Vagina (tissue), 2 donors: ENCODE results near the gene SOX1.

ENCODE experiments used
- POLR2AphosphoS5 ChIP-seq, 2 donors: sonication (generic); formaldehyde crosslinking; IDR thresholded peaks; one replicate each; pipeline ENCODE4 v1.9.0; 2017; ENCODE audit warnings: antibody characterized with exemption in 2 of 2, mild to moderate bottlenecking in 2 of 2, low read depth in 1 of 2; ENCODE audit not compliant: insufficient read depth in 1 of 2
- TF ChIP-seq, protein P1 (sequence below), 3 experiments: fragments of 450-650 bp in 2 of 3; fragments of 200-600 bp in 1 of 3; sonication (generic) in 1 of 3; IDR thresholded peaks; one replicate each; pipeline ENCODE4 v1.5.1; 2017 to 2019; ENCODE audit warnings: antibody characterized with exemption in 3 of 3, mild to moderate bottlenecking in 2 of 3, moderate library complexity in 2 of 3

DNA sequence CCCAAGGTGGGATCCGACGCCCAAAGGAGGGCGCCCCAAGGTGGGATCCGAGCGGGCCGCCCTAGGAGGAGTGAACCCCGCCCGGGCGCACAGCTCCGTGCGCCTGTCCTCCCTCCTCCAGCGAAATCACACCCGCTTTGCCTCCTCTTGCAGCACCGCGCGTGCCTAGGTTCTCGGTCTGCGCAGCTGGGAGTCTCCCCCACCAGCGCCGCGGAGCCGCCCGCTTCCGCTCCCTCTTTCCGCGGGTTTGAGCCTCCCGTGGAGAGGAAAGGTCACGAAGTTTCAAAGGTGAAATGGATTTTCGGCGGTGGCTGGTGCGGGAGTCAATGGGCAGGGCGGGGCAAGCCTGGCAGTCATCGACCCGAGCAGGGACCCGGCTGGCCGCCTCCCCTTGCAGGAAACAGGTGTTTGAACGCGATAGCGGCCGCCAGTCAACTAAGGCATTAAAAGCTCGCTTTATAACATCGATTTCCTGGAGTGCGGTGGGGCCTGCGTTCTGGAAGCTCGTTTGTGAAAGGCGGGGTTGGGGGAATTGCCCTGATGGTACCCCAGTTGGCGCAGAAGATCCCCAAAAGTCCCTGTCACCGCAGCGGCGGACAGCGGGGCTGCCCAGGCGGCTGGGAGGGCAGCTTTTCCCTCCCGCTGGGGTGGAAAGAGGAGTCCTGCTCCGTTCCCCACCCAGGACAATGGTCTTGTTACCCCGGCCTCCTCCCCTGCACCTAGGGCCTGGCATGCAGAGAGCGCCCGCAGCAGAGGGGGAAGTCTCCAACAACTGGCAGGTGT, 9.0 kb upstream of the SOX1 start:
- TF ChIP-seq POLR2AphosphoS5 (IDR thresholded peaks at IDR 0.05; ENCODE audit: insufficient read depth in 1 of 2, low read depth in 1 of 2): no peak
- TF ChIP-seq, protein P1, sequence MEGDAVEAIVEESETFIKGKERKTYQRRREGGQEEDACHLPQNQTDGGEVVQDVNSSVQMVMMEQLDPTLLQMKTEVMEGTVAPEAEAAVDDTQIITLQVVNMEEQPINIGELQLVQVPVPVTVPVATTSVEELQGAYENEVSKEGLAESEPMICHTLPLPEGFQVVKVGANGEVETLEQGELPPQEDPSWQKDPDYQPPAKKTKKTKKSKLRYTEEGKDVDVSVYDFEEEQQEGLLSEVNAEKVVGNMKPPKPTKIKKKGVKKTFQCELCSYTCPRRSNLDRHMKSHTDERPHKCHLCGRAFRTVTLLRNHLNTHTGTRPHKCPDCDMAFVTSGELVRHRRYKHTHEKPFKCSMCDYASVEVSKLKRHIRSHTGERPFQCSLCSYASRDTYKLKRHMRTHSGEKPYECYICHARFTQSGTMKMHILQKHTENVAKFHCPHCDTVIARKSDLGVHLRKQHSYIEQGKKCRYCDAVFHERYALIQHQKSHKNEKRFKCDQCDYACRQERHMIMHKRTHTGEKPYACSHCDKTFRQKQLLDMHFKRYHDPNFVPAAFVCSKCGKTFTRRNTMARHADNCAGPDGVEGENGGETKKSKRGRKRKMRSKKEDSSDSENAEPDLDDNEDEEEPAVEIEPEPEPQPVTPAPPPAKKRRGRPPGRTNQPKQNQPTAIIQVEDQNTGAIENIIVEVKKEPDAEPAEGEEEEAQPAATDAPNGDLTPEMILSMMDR (IDR thresholded peaks at IDR 0.05): no peak
